C4-2B (cell line): ENCODE results near the gene METAP1D.

Experiments used
- ZFX ChIP-seq: fragments of 450-650 bp; IDR thresholded peaks from 2 replicates; pipeline ENCODE4 v1.6.1; 2017
- TF ChIP-seq, protein P1 (sequence below): fragments of 450-650 bp; conservative IDR thresholded peaks from 2 replicates; pipeline ENCODE4 v1.5.1; 2017; ENCODE audit warnings: mild to moderate bottlenecking

DNA sequence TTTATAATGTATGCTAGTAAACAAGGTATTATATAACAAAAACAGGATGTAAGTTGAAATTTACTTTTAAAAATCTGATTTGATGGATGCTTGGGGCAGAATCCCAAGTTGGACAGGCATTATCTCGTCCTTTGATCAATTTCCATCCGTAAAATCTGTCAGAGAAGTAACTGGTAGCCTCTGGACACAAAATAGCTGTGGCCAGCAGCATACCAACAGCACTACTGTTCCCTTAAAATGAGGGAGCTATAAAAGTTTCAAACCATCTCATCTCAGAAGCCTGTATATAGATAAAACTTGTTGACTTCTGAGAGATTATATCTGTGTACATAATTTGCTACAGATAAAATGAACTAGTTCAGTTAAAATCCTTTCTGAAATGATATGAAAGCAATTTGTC lies 14.7 kb upstream of the METAP1D start:
- TF ChIP-seq, protein P1, sequence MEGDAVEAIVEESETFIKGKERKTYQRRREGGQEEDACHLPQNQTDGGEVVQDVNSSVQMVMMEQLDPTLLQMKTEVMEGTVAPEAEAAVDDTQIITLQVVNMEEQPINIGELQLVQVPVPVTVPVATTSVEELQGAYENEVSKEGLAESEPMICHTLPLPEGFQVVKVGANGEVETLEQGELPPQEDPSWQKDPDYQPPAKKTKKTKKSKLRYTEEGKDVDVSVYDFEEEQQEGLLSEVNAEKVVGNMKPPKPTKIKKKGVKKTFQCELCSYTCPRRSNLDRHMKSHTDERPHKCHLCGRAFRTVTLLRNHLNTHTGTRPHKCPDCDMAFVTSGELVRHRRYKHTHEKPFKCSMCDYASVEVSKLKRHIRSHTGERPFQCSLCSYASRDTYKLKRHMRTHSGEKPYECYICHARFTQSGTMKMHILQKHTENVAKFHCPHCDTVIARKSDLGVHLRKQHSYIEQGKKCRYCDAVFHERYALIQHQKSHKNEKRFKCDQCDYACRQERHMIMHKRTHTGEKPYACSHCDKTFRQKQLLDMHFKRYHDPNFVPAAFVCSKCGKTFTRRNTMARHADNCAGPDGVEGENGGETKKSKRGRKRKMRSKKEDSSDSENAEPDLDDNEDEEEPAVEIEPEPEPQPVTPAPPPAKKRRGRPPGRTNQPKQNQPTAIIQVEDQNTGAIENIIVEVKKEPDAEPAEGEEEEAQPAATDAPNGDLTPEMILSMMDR, result no peak
- no peak for TF ChIP-seq ZFX
